ENCODE measurements around the gene TAS2R9. TPM values are rescaled to one million over a fixed set of nuclear protein-coding genes. Genes with fewer than 3 reads are reported as not detected.
"Not testable (repeated sequence)": the region's sequence is repeated elsewhere in the genome, so short reads cannot be mapped to it uniquely, and the experiment has no call there.

TAS2R9 gene
- total and polyA plus RNA-seq, 2 of the 13 experiments (the other 11 are each of a cell fraction or from before 2014, with no cell fraction given) = 0.11 TPM; not detected in 1

DNA sequence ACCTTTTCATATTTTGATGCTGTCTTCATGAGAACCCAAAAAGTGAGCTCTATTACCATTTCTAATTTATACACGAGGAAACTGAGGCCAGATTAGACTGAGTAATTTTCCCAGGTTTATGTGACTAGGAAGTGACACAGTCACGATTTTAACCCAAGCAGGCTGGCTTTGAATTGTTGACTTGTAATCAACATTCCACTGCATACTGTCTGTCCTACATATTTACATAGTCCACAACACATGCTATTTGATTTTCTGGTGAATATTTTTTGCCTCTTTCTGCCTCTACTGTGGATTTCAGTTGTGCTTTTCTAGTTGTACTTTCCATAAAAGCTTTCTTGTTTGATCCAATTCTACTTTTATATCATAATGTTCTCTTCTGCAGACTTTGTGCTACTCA is 15.7 kb downstream of the TAS2R9 start (continued):
- TF ChIP-seq, protein P1, sequence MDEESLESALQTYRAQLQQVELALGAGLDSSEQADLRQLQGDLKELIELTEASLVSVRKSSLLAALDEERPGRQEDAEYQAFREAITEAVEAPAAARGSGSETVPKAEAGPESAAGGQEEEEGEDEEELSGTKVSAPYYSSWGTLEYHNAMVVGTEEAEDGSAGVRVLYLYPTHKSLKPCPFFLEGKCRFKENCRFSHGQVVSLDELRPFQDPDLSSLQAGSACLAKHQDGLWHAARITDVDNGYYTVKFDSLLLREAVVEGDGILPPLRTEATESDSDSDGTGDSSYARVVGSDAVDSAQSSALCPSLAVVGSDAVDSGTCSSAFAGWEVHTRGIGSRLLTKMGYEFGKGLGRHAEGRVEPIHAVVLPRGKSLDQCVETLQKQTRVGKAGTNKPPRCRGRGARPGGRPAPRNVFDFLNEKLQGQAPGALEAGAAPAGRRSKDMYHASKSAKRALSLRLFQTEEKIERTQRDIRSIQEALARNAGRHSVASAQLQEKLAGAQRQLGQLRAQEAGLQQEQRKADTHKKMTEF (CRISPR knock-in tag; IDR thresholded peaks at IDR 0.05) = no peak
- no peak for TF ChIP-seq EHMT2 (IDR thresholded peaks at IDR 0.05; ENCODE audit: borderline replicate concordance, low read depth, low read length)
- TF ChIP-seq ZNF124 (CRISPR knock-in tag; IDR thresholded peaks at IDR 0.05) = no peak
- TF ChIP-seq SRF (IDR thresholded peaks at IDR 0.05; ENCODE audit: low read depth, low read length) = no peak
- no peak for TF ChIP-seq ZNF776 (CRISPR knock-in tag; IDR thresholded peaks at IDR 0.05)
- no peak for TF ChIP-seq ZMYM2 (CRISPR knock-in tag; IDR thresholded peaks at IDR 0.05)
- TF ChIP-seq ZNF30 (CRISPR knock-in tag; IDR thresholded peaks at IDR 0.05) = no peak

DNA sequence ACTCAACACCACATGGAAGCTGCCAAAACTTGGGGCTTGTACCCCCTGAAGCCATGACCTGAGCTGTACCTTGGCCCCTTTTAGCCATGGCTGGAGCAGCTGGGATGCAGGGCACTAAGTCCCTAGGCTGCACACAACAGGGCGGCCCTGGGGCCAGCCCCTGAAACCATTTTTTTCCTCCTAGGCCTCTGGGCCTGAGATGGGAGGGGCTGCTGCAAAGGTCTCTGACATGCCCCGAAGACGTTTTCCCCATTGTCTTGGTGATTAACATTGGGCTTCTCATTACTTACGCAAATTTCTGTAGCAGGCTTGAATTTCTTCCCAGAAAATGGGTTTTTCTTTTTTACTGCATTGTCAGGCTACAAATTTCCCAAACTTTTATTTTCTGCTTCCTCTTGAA is 18.2 kb downstream of the TAS2R9 start:
- FAIRE-seq; BruUV-seq (replicated peaks); H3K4me1 ChIP-seq (ENCODE audit: insufficient read depth, low read length): not testable (repeated sequence)

More for the DNA sequence above, 18.2 kb downstream of the TAS2R9 start:
- H3K36me3 ChIP-seq (replicated peaks in 1 of 2; ENCODE audit: control insufficient read depth in 1 of 2, insufficient read depth in 2 of 2, low read length in 2 of 2); ATAC-seq; H2AFZ ChIP-seq (ENCODE audit: low read length); POLR2A ChIA-PET; DNase-seq (ENCODE audit: low spot score); H4K20me1 ChIP-seq (ENCODE audit: insufficient read depth, low read length); H3K4me3 ChIP-seq (replicated peaks in 1 of 3; ENCODE audit: insufficient read depth in 1 of 3, low read depth in 2 of 3, low read length in 3 of 3); H3K27me3 ChIP-seq (ENCODE audit: control insufficient read depth in 1 of 2, insufficient read depth in 2 of 2, low read length in 2 of 2); H3K79me2 ChIP-seq (ENCODE audit: insufficient read depth, low read length); in situ Hi-C loops (cut with HindIII; ENCODE audit: extremely low pct_ligation_motif_present, low pct_unique_long_range_greater_than_20kb); CTCF ChIA-PET (ENCODE audit: low intra/inter-chr PET ratio, low total read pairs); H3K9ac ChIP-seq (ENCODE audit: insufficient read depth, low read depth, low read length); H3K9me3 ChIP-seq (ENCODE audit: low read length); intact Hi-C loops (cut with micrococcal nuclease; ENCODE audit: unreplicated experiment); H3K27ac ChIP-seq (ENCODE audit: extremely low read length, insufficient read depth, low read length); H3K4me2 ChIP-seq (ENCODE audit: low read depth, low read length): not testable (repeated sequence)
- 28% methylated on average over 3 of the region's 4 CpGs for WGBS (ENCODE audit: low lambda C conversion rate)
